Heart left ventricle (tissue), 13 donors: Measurements from ENCODE around the gene TREM2.

Experiments
- CTCF ChIP-seq, 12 donors: fragments of 200-600 bp; sonication (generic) in 4 of 12; IDR thresholded peaks; one replicate each; pipeline versions ENCODE4 v1.5.0 to v1.8.0; 2018 to 2022; ENCODE audit warnings: antibody characterized with exemption in 12 of 12, mild to moderate bottlenecking in 5 of 12
- POLR2A ChIP-seq, 2 donors: fragments of 450-650 bp; IDR thresholded peaks; one replicate each; pipeline ENCODE4 v1.6.1; 2017; ENCODE audit warnings: antibody characterized with exemption in 2 of 2, mild to moderate bottlenecking in 2 of 2, moderate library complexity in 2 of 2
- donor health status: ischemic (EF 13 %, LVEDD 7.1; RV severe dilation, severe dysfunction).
- donor health status: DM: no; HTN: yes; CAD: no.
- donor health status: DM: no; HTN: no; CAD: no.
- donor health status: ischemic (EF 25% LVEDD 6.9; RV normal size, moderate dysfunction).
- donor health status: ischemic (EF 25% LVEDD 5.7; RV mildly dilated, moderate dysfunction).
- donor health status: ischemic (EF 35%, LVEDD 5.7; RV mildly dilated, moderate dysfunction).
- donor health status: nonischemic (EF 11% LVEDD 7.7; RV severe dilation, severe dysfunction).
- donor health status: DM: yes; HTN: yes; CAD: no.
- donor health status: PGD.
- donor health status: ischemic (EF 29% LVEDD 5.4; RV normal size, mild dysfunction).
- donor health status: nonischemic (EF 23%, LVEDD 6.1; RV moderate dilation, normal function).

GRCh38 chr6:41181566-41181965 is 18.6 kb upstream of the TREM2 start:
- TF ChIP-seq CTCF (IDR thresholded peaks at IDR 0.05), result no peak
- no peak for TF ChIP-seq POLR2A (IDR thresholded peaks at IDR 0.05)
